GM19193 (cell line): ENCODE data around the gene SLC27A3.

Experiments used
- POLR2A ChIP-seq: IDR thresholded peaks from 4 replicates; pipeline ENCODE4 v1.6.1; 2011; ENCODE audit not compliant: insufficient read depth, insufficient read length; ENCODE audit errors: extremely low read depth

SLC27A3 gene

DNA sequence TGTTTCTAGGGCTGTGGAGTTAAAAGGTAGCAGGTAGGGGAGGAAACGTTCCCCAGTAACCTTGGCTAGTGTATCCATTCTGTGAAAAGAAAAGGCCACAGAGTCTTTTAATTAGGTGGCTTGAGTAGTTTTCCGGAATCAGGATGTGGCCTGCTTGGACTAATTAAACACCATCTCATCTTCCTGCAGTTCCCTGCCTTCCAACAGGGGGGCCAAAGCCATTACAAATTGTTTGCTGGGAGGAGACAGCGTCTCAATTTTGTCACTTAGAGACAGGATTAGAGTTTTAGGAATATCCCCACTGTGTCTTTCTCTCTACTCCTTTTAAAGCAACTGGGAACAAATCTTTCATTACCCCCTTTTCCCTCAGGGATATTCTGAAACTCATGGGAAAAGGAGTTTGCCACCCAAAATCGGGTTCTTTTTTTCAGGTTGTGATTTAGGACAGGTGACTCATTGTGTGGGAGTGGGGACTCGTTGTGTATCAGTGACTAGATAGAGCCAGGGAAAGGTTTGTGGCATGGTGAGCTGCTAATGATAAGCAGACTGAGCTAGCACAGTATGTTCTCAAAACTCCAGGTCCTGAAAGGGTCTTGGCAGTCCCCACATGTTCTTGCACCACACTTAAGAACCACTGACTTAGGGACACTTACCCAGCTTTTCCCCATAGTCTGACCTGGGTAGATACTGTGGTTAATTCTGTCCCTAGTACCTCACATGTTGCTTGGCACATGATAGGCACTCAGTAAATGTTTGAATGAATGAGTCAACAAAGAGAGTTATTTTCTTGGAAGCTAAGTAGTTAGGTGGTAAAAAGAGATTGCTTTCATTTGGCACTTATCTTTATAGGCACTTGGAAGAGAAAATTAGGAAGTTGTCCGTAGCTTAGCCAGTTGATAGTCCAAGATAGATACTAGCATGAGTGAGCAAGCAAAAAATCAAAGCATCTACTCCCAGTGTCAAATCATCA is 24.9 kb upstream of the SLC27A3 start:
- no peak for TF ChIP-seq POLR2A

DNA sequence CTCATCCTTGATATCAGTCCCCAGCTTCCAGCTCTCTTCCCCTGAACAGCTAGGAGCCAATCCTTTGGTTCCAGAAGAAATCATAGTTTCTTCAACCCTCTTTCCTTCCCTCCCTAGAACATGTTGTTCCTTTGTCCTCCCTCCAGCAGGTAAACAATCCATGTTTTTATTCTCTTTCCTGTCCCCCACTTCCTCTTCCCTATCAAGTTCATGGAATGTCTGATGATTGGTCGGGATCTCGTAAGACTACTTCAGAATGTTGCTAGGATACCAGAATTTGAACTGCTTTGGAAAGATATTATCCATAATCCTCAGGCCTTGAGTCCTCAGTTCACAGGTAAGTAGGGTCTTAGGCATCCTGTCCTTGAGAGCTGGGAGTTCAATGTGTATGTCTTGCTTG is 23.1 kb upstream of the SLC27A3 start:
- TF ChIP-seq POLR2A = no peak

DNA sequence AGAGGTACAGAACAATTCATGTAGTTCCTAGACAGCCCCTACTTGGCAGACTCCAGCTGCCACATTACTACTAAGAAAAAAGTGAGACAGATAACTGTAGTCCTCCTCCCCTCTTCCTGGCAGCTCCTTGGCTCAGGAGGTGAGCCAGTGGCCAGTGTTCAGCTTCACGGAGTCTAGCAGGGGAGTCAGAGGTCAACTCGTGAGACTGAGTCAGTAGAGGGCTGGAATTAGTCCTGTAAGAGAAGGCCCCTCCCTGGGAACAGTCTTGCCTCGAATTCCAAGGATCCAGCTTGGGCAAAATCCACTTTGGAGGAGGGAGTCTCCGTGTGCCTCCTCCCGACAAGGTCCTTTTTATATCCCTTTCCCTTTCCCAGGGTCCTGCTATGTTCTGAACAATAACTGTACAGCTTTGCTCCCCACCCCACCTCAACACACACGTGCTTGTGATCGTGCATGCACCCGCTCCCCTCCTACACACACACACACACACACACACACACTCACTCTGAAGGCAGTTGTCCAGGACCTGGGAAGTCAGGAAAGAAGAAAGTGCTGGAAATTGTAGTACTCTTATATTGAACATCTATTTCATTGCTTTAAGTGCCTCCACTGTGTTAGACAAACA is 22.5 kb upstream of the SLC27A3 start:
- TF ChIP-seq POLR2A = no peak

DNA sequence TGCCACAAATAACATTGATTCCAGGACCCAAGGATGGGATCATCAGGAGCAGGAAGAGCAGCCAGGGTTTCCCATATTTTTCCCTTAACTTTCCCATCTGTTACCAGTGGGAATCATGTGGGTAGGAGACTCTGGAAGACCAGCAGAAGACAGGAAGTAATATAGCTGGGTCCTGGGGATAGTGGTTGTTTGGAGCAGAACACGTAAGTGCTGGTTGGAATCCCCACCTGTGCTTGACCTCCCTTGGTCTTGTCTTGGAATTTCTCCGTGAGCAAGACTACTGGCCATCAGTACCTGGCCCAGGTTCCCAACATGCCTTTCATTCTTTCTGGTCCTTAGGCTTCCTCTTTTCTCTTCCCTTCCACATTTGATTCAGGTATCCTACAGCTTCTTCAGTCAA is 20.9 kb upstream of the SLC27A3 start:
- no peak for TF ChIP-seq POLR2A

- no peak for TF ChIP-seq POLR2A
These were observed 14.8 kb upstream of the SLC27A3 start for GRCh38 chr1:153760440-153760839.

DNA sequence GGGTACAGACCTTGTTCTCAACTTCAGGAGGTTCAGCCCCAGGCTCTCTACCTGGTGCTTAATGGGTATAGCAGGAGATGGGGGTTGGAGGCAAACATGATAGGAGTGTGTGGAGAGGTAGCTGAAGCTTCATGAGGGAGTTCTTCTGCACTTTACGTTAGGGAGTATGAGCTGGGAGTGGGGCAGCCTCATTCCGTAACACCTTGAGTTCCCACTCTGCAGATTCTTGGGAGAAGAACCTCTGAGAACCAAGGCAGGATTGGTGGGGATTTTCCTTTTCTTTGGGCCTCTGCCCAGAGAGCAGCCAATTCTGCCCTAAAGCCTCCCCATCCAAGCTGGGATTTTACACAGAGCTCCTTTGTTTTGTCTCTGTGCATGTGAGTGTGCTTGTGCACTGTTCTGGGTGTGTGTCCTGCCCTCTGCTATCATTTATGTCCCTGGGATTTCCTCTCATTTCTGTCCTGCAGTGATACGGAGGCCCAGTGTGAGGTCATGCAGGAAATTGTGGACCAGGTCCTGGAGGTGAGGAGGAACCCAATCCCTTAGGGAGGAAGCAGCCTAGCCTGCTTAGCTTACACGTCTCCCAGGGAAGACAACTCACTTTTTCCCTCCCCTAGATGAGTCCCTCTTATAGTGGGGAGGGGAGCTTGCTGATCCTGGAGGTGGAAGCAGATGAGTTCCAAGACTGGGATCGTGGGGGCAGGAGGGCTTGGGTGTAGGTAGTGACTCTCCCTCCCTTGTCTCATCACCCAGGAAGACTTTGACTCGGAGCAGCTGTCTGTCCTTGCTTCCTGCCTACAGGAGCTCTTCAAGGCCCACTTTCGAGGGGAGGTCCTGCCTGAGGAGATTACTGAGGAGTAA is 11.6 kb upstream of the SLC27A3 start:
- TF ChIP-seq POLR2A = no peak

GRCh38 chr1:153764310-153764709 is 10.9 kb upstream of the SLC27A3 start:
- TF ChIP-seq POLR2A = no peak

- no peak for TF ChIP-seq POLR2A
These were observed 7.7 kb upstream of the SLC27A3 start for GRCh38 chr1:153767519-153767918.

DNA sequence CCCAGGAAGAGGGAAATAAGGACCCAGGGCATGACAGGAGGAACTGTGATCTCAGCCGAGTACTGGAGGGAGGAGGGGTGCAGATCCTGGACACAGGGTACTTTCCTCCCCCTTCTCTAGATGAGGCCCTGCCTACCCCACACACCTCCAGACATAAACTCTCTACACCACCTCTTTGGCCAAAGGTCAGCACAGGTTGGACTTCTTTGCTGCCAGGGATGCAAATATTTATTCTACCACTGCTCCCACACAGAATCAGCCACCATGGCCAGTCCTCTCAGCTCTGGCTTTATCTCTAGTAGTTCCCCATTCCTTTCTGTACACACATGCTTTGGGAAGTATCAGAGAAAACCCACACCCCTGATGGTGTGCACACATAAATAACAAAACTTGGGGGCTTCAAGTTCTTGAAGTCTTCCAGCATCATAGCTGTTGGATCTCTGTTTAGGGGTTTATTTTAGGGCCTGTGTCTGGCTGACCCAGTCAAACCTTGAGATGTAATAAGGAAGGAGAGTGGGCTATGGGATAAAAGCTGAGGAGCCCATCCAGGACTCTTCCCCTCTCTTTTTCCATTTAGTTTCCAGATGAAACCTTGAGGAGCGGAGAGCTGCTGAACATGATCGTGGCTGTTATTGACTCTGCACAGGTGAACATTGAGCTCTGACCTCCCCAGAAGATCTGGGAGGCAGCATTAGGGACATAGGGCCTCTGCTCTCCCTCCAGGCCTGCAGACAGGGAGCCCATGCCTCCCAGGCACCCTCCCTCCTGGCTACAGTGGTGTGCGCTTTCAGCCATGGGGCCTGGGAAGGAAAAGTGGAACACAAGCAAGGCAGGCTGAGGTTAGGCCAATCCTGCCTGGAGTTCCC is 6.7 kb upstream of the SLC27A3 start:
- TF ChIP-seq POLR2A = no peak

- no peak for TF ChIP-seq POLR2A
These were observed 6.0 kb upstream of the SLC27A3 start for GRCh38 chr1:153769221-153769620.

DNA sequence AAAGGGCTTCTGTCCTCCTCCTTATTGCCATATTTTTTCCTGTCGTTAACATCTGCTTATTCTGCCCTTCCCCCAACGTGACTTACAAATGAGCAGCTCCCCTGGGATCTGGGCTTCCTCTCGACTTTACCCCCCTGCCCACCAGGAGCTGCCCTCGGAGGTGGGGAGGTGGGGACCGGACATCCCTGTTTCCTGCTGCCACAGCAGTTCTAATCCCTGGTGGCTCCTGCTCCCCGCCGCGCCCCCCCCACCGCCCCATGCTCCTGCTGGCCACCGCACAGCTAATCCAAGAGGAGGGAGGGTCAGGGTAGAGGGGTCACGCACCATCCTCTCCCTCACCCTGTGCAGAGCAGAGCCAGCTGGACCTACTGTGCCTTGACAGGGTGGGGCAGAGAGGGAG is 4.4 kb upstream of the SLC27A3 start:
- TF ChIP-seq POLR2A = no peak

- no peak for TF ChIP-seq POLR2A
These were observed 3.9 kb upstream of the SLC27A3 start for GRCh38 chr1:153771261-153771660.

DNA sequence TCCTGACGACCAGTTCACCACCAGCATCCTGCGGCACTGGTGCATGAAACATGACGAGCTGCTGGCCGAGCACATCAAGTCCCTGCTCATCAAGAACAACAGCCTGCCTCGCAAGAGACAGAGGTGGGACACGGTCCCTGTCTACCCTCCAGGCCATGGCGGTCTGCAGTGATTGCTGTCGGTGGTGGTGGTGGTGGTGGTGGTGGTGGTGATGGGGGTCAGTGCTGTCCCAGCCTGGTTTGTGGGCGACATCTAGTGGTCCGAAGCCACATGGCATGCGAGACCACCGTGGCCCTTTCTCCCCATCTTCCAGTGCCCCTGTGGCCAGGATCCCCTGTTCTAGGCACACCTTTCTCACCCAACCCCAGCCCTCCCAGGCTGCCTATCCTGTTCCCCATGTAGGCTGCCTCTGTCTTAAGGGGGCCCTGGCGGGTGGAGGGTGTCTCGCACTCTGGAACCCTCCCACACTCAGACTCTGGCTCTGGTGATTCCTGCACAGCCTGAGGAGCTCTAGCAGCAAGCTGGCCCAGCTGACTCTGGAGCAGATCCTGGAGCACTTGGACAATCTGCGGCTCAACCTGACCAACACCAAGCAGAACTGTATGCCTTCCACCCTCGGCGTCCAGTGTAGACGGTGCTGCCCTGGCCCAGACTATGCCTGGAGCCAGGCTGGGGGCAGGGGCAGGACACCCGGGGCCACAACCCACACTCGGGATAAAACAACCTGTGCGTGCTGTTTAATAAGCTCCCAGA is 3.2 kb upstream of the SLC27A3 start:
- TF ChIP-seq POLR2A = no peak
